IMR-90 (cell line): Measurements from ENCODE around the gene EIF3M. TPM values are rescaled to one million over a fixed set of nuclear protein-coding genes. Genes with fewer than 3 reads are reported as not detected.
A peak's percentile ranks its signal among the peaks of the same experiment; 100 is the strongest.

ENCODE experiments used
- ATAC-seq: fragments of 200-7000 bp; cut with Tn5 transposase; 2 replicates; pipeline ENCODE4 v1.9.1; 2020; ENCODE audit warnings: low read depth, mild to moderate bottlenecking, moderate library complexity
- BruUV-seq: library from RNA; stranded (reverse); fragments of 400-500 nt; replicated peaks from 2 replicates; lab custom pipeline; 2021; lab: Mats Ljungman, UMichigan
- CTCF ChIA-PET: fragments of 300-600 bp; formaldehyde crosslinking; extraction: SDS; loops from one replicate; lab custom pipeline; 2021; ENCODE audit warnings: antibody characterized with exemption; lab: Yijun Ruan, JAX
- POLR2A ChIA-PET: fragments of 300-600 bp; sonication (Branson Sonifier 250); formaldehyde crosslinking; loops from one replicate; lab custom pipeline; 2022; ENCODE audit warnings: antibody characterized with exemption; ENCODE audit not compliant: unreplicated experiment; lab: Charles Lee
- DNase-seq: peaks from one replicate; pipeline ENCODE4 v3.0.0; 2013
- H2AFZ ChIP-seq: replicated peaks from 2 replicates; pipeline ENCODE3; 2013; ENCODE audit warnings: low read length, mild to moderate bottlenecking; ENCODE audit not compliant: poor library complexity
- H2AK5ac ChIP-seq: 2 replicates; pipeline ENCODE4 v1.6.1; 2013; ENCODE audit warnings: low read depth, low read length, inconsistent platforms
- H2AK9ac ChIP-seq: replicated peaks from 2 replicates; pipeline ENCODE3; 2013; ENCODE audit warnings: mild to moderate bottlenecking, low read depth, low read length, moderate library complexity; ENCODE audit not compliant: poor library complexity
- H2BK120ac ChIP-seq: 2 replicates; pipeline ENCODE4 v1.6.1; 2013; ENCODE audit warnings: low read depth, low read length, inconsistent platforms
- H2BK15ac ChIP-seq: 3 replicates; pipeline ENCODE4 v1.6.1; 2013; ENCODE audit warnings: low read depth, low read length, inconsistent platforms
- H2BK20ac ChIP-seq: 2 replicates; pipeline ENCODE4 v1.6.1; 2013; ENCODE audit warnings: low read depth, mild to moderate bottlenecking, inconsistent platforms, low read length, moderate library complexity
- H2BK5ac ChIP-seq: 2 replicates; pipeline ENCODE4 v1.6.1; 2013; ENCODE audit warnings: mild to moderate bottlenecking, low read depth, low read length, inconsistent platforms; ENCODE audit not compliant: poor library complexity, severe bottlenecking
- H3K14ac ChIP-seq: replicated peaks from 2 replicates; pipeline ENCODE4 v1.6.1; 2013; ENCODE audit warnings: low read depth, low read length, inconsistent platforms
- H3K18ac ChIP-seq: 2 replicates; pipeline ENCODE4 v1.6.1; 2013; ENCODE audit warnings: low read depth, low read length, control low read depth
- H3K23ac ChIP-seq: 2 replicates; pipeline ENCODE4 v1.6.1; 2013; ENCODE audit warnings: low read depth, low read length, inconsistent platforms
- H3K27ac ChIP-seq: 2 replicates; pipeline ENCODE4 v1.5.1; 2013; ENCODE audit warnings: mild to moderate bottlenecking, control low read depth, low read length; ENCODE audit not compliant: insufficient read depth
- H3K27me3 ChIP-seq: 2 replicates; pipeline ENCODE4 v1.6.1; 2013; ENCODE audit warnings: low read length; ENCODE audit not compliant: control insufficient read depth, insufficient read depth
- H3K36me3 ChIP-seq: 2 replicates; pipeline ENCODE4 v1.6.1; 2013; ENCODE audit warnings: low read length, mixed read lengths; ENCODE audit not compliant: control insufficient read depth, insufficient read depth
- H3K4ac ChIP-seq: 2 replicates; pipeline ENCODE4 v1.6.1; 2013; ENCODE audit warnings: low read depth, low read length, inconsistent platforms
- H3K4me1 ChIP-seq: 2 replicates; pipeline ENCODE4 v1.6.1; 2013; ENCODE audit warnings: low read length, mixed read lengths; ENCODE audit not compliant: control insufficient read depth, insufficient read depth
- H3K4me2 ChIP-seq: 2 replicates; pipeline ENCODE4 v1.6.1; 2013; ENCODE audit warnings: low read depth, mild to moderate bottlenecking, control low read depth, low read length, moderate library complexity
- H3K4me3 ChIP-seq: 2 replicates; pipeline ENCODE4 v1.5.1; 2013; ENCODE audit warnings: low read depth, mild to moderate bottlenecking, control low read depth, low read length, moderate library complexity; ENCODE audit not compliant: insufficient read depth
- H3K56ac ChIP-seq: 2 replicates; pipeline ENCODE4 v1.6.1; 2013; ENCODE audit warnings: low read length, inconsistent platforms; ENCODE audit not compliant: insufficient read depth; ENCODE audit errors: extremely low read depth
- H3K79me1 ChIP-seq, 2 experiments: 2 replicates each; pipeline ENCODE4 v1.6.1; 2013; ENCODE audit warnings: low read length in 2 of 2, inconsistent platforms in 1 of 2, low read depth in 1 of 2
- H3K9ac ChIP-seq: 2 replicates; pipeline ENCODE4 v1.6.1; 2013; ENCODE audit warnings: low read depth, low read length, control low read depth
- H3K9me1 ChIP-seq: 2 replicates; pipeline ENCODE4 v1.6.1; 2013; ENCODE audit warnings: low read length, inconsistent platforms; ENCODE audit not compliant: insufficient read depth
- H3K9me3 ChIP-seq: 2 replicates; pipeline ENCODE4 v1.6.1; 2013; ENCODE audit warnings: low read length; ENCODE audit not compliant: control insufficient read depth, insufficient read depth
- H4K20me1 ChIP-seq: 2 replicates; pipeline ENCODE4 v1.6.1; 2013; ENCODE audit warnings: low read length, inconsistent platforms; ENCODE audit not compliant: insufficient read depth
- H4K5ac ChIP-seq: 2 replicates; pipeline ENCODE4 v1.6.1; 2013; ENCODE audit warnings: mild to moderate bottlenecking, low read depth, low read length, control low read depth
- H4K8ac ChIP-seq, 2 experiments: 2 replicates each; pipeline ENCODE4 v1.6.1; 2013; ENCODE audit warnings: low read depth in 2 of 2, low read length in 2 of 2, control low read depth in 1 of 2, inconsistent platforms in 1 of 2
- H4K91ac ChIP-seq: 2 replicates; pipeline ENCODE4 v1.6.1; 2013; ENCODE audit warnings: low read depth, low read length, inconsistent platforms; ENCODE audit not compliant: insufficient read depth
- BHLHE40 ChIP-seq: fragments of 150-350 bp; IDR thresholded peaks from 2 replicates; pipeline ENCODE4 v1.6.1; 2016; ENCODE audit warnings: mild to moderate bottlenecking, low read depth, low read length
- CEBPB ChIP-seq: IDR thresholded peaks from 2 replicates; pipeline ENCODE4 v1.6.1; 2012; ENCODE audit warnings: low read depth, low read length, improper control_type of control experiment
- CHD1 ChIP-seq: IDR thresholded peaks from 2 replicates; pipeline ENCODE4 v1.6.1; 2012; ENCODE audit warnings: low read depth, low read length, improper control_type of control experiment
- FOS ChIP-seq: fragments of 150-350 bp; IDR thresholded peaks from 2 replicates; pipeline ENCODE4 v1.6.1; 2016; ENCODE audit warnings: low read depth, low read length
- MXI1 ChIP-seq: IDR thresholded peaks from 2 replicates; pipeline ENCODE4 v1.6.1; 2012; ENCODE audit warnings: low read depth, mild to moderate bottlenecking, low read length, moderate library complexity, borderline replicate concordance
- NFE2L2 ChIP-seq: fragments of 150-350 bp; IDR thresholded peaks from 2 replicates; pipeline ENCODE4 v1.6.1; 2016; ENCODE audit warnings: low read depth, mild to moderate bottlenecking, low read length
- POLR2A ChIP-seq: IDR thresholded peaks from 2 replicates; pipeline ENCODE4 v1.6.1; 2012; ENCODE audit warnings: mild to moderate bottlenecking, low read depth, low read length
- RFX5 ChIP-seq: IDR thresholded peaks from 2 replicates; pipeline ENCODE4 v1.8.0; 2012; ENCODE audit warnings: low read depth, mild to moderate bottlenecking, low read length, moderate library complexity
- SMC3 ChIP-seq: fragments of 150-350 bp; IDR thresholded peaks from 2 replicates; pipeline ENCODE4 v1.6.1; 2016; ENCODE audit warnings: low read depth, mild to moderate bottlenecking, antibody characterized with exemption, low read length, moderate library complexity
- whole genome bisulfite sequencing, 2 experiments: methylation state at CpG; one replicate each; pipeline versions ENCODE4 v1.1.5 to v1.1.7; 2013; ENCODE audit warnings: missing lambda C conversion rate in 2 of 2; ENCODE audit not compliant: insufficient read length in 1 of 2; ENCODE audit errors: extremely low coverage in 2 of 2; 5-methylcytosine and 5-hydroxymethylcytosine counted together
- dilution Hi-C: fragments of 300-500 bp; cut with HindIII; formaldehyde crosslinking; loops from one replicate; pipeline ENCODE4 v1.14.3; 2018; ENCODE audit warnings: low sequenced_read_pairs; ENCODE audit not compliant: unreplicated experiment
- in situ Hi-C: fragments of 300-500 bp; cut with MboI; formaldehyde crosslinking; loops from 3 replicates; pipeline ENCODE4 v1.14.3; 2019; ENCODE audit warnings: low sequenced_read_pairs, inconsistent platforms, mixed read lengths
- intact Hi-C: fragments of 100-400 bp; cut with micrococcal nuclease; formaldehyde crosslinking; loops from 2 replicates; pipeline ENCODE4 v1.10.0; 2022
- polyA plus RNA-seq, 3 experiments: library from polyadenylated mRNA; depleted of rRNA; stranded (reverse); fragments of >200 nt; gene quantifications; 2 replicates each; pipeline ENCODE4 v1.2.3, GENCODE V29; 2012; ENCODE audit warnings: low replicate concordance in 1 of 3
- total RNA-seq: library from RNA; depleted of rRNA; stranded (reverse); fragments of >200 nt; gene quantifications from 2 replicates; pipeline ENCODE4 v1.2.3, GENCODE V29; 2012
- TF ChIP-seq, protein P1 (sequence below): fragments of 150-350 bp; IDR thresholded peaks from 2 replicates; pipeline ENCODE4 v1.6.1; 2017; ENCODE audit warnings: mild to moderate bottlenecking, antibody characterized with exemption, low read length, low read depth
- TF ChIP-seq, protein P2 (sequence below): conservative IDR thresholded peaks from 2 replicates; pipeline ENCODE4 v1.5.1; 2012; ENCODE audit warnings: mild to moderate bottlenecking, low read depth, low read length, improper control_type of control experiment

Gene EIF3M
- total and polyA plus RNA-seq, 2 of the 4 experiments (the other 2 are of a cell fraction): 376 to 466 TPM

DNA sequence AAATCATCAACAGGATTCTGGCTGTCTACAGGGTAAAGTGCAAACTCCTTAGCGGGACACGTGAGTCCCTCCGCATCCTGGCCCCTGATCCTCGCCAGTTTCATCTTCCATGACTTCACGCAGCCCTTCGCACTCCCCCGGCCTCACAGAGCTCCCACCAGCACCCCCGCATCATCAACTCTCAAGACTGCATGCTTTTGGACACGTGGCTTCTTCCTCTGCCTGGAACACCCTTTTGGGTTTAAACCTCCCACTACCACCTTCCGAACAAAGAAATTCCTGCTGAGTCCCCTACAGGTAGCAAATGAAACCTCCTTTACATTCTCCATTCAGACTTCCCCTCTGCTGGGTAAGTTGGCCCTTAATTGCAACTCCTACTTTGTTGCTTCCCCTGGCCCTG, 12.6 kb upstream of the EIF3M start:
- dilution Hi-C loops: no loop called here
- ATAC-seq: no peak; the same call in 1 of the 2 replicates

More for the DNA sequence above, 12.6 kb upstream of the EIF3M start:
- TF ChIP-seq NFE2L2 (no peak), MXI1 (no peak), BHLHE40 (no peak), SMC3 (no peak), RFX5 (no peak), CHD1 (no peak), CEBPB (no peak), FOS (no peak), POLR2A (no peak)
- TF ChIP-seq, protein P1, sequence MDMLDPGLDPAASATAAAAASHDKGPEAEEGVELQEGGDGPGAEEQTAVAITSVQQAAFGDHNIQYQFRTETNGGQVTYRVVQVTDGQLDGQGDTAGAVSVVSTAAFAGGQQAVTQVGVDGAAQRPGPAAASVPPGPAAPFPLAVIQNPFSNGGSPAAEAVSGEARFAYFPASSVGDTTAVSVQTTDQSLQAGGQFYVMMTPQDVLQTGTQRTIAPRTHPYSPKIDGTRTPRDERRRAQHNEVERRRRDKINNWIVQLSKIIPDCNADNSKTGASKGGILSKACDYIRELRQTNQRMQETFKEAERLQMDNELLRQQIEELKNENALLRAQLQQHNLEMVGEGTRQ: no peak
- TF ChIP-seq, protein P2, sequence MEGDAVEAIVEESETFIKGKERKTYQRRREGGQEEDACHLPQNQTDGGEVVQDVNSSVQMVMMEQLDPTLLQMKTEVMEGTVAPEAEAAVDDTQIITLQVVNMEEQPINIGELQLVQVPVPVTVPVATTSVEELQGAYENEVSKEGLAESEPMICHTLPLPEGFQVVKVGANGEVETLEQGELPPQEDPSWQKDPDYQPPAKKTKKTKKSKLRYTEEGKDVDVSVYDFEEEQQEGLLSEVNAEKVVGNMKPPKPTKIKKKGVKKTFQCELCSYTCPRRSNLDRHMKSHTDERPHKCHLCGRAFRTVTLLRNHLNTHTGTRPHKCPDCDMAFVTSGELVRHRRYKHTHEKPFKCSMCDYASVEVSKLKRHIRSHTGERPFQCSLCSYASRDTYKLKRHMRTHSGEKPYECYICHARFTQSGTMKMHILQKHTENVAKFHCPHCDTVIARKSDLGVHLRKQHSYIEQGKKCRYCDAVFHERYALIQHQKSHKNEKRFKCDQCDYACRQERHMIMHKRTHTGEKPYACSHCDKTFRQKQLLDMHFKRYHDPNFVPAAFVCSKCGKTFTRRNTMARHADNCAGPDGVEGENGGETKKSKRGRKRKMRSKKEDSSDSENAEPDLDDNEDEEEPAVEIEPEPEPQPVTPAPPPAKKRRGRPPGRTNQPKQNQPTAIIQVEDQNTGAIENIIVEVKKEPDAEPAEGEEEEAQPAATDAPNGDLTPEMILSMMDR: no peak
- H3K56ac ChIP-seq: no peak overlapping the region
- H3K9ac ChIP-seq: no peak overlapping the region
- DNase-seq: no peak
- ChIA-PET CTCF (no interaction called here), POLR2A (no interaction called here)
- H3K27me3 ChIP-seq: peaks cover 8% of the 10 kb centered on the region
- H4K8ac ChIP-seq: no peak overlapping the region
- H3K4me2 ChIP-seq: peak overlapping the region; percentile 40; the same call in 1 of the 2 replicates
- no peak overlapping the region for H2BK5ac ChIP-seq
- no peaks in the 10 kb centered on the region for H3K4me1 ChIP-seq
- intact Hi-C loops (no loop called here), in situ Hi-C loops (no loop called here)
- no peak overlapping the region for H2BK120ac ChIP-seq
- no peak overlapping the region for H3K27ac ChIP-seq
- H4K91ac ChIP-seq: no peak overlapping the region
- H3K79me1 ChIP-seq: no peaks in the 10 kb centered on the region
- no peak overlapping the region for H4K5ac ChIP-seq
- WGBS, 2 experiments: 17% methylated on average over 8 of the region's 10 CpGs; no CpG with 5 or more reads in 1 of the 2 experiments
- H3K18ac ChIP-seq: no peak overlapping the region
- BruUV-seq: no TSS peak
- no peak overlapping the region for H2BK15ac ChIP-seq
- H2AK5ac ChIP-seq: no peak overlapping the region
- H2AFZ ChIP-seq: peak overlapping the region; percentile 35
- H2AK9ac ChIP-seq: peak overlapping the region; percentile 48
- no peak overlapping the region for H2BK20ac ChIP-seq
- no peak overlapping the region for H3K14ac ChIP-seq
- no peaks in the 10 kb centered on the region for H4K20me1 ChIP-seq
- no peak overlapping the region for H3K23ac ChIP-seq
- H3K36me3 ChIP-seq: no peaks in the 10 kb centered on the region
- H3K4ac ChIP-seq: no peak overlapping the region
- no peaks in the 10 kb centered on the region; the same call in 1 of the 2 replicates for H3K9me3 ChIP-seq
- H3K9me1 ChIP-seq: no peaks in the 10 kb centered on the region
- H3K4me3 ChIP-seq: no peak overlapping the region
